Stimulated activated CD8-positive, alpha-beta memory T cell treated with anti-CD3 and anti-CD28 coated beads, Interleukin-4, amount 100 ng/mL, for 24 hours (primary cell): Measurements from ENCODE around the gene OR6J1.
"Not testable (repeated sequence)": the region's sequence is repeated elsewhere in the genome, so short reads cannot be mapped to it uniquely, and the experiment has no call there.

Source experiments
- DNase-seq: peaks from one replicate; pipeline ENCODE4 v3.0.0-alpha.2; 2020; ENCODE audit warnings: low read depth

OR6J1 gene

DNA sequence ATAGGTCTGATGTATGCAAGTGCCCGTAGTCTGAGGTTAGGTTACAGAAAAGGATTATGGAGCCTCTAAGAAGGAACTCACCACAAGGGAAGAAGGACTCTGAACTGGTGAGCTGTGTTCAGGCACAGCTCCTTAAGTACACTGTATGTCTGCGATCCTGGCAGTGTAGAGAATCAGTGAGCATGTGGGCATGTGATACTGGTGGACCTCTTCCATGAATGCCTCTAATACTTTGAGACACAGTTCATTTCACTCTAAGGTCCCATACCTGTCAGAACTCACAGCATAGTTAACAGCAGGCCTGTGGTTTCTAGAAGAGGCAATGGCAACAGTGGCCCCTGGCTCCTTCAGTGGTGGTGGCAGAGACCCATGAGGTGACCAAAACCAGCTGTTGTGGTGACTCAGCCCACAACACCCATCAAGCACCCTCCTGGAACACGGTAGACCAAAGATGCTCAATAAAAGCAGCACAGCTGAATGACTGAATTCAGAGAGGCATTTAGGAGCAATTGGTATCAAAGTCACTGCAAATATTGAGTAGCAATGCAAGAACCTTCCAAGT, 6.9 kb upstream of the OR6J1 start:
- no peak for DNase-seq

GRCh38 chr14:22650046-22650739, 6.0 kb upstream of the OR6J1 start:
- DNase-seq, result no peak

GRCh38 chr14:22648506-22648905, 4.4 kb upstream of the OR6J1 start:
- no peak for DNase-seq

DNA sequence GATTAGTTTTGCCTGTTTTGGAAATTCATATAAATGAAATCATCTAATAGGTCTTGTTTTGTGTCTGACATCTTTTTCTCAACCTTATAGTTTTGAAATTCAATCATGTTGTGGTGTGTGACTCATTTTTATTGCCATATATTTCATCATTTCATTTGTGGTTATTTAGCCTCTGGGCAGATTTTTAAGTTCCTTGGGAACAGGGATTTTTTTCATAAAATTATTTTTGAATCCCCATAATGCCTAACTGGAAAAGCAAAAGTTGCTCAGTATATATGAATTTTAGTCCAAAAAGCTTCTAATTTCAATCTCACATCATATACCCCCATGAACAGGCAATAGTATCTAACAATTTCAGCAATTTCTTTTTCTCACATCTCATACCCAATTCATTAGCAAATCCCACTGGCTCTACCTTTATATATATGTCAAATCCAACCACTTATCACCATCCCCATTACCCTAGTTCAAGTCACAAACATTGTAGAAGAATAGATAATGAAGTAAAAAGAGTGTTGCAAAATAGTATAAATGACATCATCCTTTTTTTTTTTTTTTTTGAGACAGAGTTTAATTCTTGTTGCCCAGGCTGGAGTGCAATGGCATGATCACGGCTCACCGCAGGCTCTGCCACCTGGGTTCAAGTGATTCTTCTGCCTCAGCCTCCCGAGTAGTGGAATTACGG, 2.6 kb upstream of the OR6J1 start:
- DNase-seq, result no peak

DNA sequence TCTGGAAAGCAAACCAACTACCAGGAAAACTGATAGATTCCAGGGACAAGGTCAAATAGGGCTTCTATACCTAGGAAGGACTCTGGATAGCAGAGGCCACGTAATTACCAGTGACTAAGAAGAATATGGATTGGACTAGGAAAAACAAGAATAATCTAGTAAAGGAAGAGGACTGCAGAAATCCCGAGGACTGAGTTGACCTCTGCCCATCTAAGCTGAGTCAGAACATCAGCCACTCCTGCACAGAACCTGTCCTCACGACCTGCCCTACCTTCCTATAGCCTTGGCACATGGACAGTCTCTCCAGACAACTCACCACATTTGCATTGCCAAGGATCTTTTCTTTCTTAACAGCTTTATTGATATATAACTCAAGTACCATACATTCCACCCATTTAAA, 2.3 kb downstream of the OR6J1 start:
- no peak for DNase-seq

- no peak for DNase-seq
These were observed 4.0 kb downstream of the OR6J1 start for GRCh38 chr14:22640192-22640591.

DNA sequence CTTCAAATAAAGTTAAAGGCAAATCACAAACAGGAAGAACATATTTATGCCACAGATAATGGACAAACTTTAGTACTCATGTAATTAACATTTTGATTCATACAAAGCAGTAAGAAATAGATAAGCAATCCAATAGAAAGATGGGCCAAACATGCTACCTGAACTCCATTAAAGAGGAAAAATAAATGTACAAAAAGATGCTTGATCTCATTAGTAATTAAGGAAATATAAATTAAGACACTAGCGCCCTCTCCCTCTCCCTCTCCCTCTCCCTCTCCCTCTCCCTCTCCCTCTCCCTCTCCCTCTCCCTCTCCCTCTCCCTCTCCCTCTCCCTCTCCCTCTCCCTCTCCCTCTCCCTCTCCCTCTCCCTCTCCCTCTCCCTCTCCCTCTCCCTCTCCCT, 8.2 kb downstream of the OR6J1 start:
- DNase-seq, result not testable (repeated sequence)

GRCh38 chr14:22634233-22634900, 9.8 kb downstream of the OR6J1 start:
- DNase-seq, result no peak

GRCh38 chr14:22630486-22630885, 13.7 kb downstream of the OR6J1 start:
- DNase-seq, result no peak

- DNase-seq, result no peak
These were observed 14.1 kb downstream of the OR6J1 start for GRCh38 chr14:22630066-22630465.

DNA sequence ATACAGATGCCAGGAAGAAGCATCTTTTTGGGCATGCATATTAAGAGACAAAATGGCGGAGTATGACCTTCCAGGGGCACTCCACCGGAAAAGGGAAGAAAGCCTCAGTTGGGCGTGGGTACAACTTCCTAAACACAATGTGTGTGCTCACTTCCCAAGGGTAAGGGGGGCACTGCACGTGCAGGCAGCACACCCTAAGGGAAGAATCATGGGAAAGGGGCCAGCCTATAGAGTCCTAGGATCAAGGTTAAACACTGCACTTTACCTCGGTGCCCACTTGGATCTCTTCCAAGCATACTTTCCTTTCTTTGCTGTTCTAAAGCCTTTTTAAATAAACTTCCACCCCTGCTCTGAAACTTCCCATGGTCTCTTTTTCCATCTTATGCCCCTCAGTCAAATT, 14.8 kb downstream of the OR6J1 start:
- no peak for DNase-seq

DNA sequence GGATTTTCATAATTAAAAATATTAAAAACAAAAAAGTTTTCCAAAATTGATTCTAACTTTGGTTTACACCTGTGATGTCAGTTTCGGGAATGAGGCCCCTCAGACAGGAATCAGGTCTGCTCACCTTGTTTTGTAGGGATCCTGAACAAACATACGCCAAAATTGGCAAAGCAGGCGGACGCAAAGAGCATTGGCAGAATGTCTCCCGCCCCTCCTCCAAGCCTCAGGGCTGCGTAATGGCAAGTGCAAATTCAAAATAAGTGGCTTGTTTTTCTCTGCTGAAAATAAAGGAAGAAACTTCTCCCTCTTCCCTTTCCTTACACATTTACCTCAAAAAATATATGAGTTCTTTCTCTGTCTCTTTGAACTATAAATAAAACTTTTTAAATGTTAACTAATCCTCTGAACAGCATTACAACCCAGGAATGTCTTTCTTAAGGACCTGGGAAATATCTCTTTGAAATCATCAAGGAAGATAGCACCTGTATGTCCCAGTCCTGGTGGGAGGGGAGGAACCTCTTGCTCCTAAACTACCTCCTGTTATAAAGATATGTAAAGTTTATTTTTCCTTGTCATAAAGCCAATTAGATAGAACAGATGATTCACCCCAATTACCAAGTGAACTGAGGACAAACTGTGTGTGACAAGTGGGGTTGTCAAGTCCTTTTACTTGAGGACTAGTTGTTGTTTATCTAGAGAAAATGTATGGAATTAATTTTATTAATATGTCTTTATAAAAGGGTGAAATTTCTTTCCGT, 16.5 kb downstream of the OR6J1 start:
- DNase-seq, result no peak

DNA sequence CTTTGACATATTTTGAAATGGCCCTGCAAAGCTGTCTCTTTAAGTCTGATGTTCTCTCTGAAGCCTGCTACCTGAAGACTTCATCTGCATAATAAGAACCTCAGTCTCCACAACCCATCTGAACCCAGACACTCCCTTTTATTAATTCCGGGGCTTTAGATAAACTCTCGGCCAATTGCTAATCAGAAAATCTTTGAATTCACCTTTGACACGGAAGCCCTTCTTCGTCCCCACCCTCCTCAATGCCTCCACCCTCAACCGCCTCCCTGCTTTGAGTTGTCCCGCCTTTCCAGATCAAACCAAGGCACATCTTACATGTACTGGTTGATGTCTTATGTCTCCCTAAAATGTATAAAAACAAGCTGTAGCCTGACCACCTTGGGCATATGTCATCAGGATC, 17.6 kb downstream of the OR6J1 start:
- no peak for DNase-seq

- no peak for DNase-seq
These were observed 21.1 kb downstream of the OR6J1 start for GRCh38 chr14:22623047-22623446.

GRCh38 chr14:22622255-22622654, 21.9 kb downstream of the OR6J1 start:
- no peak for DNase-seq

- DNase-seq, result not testable (repeated sequence)
These were observed 28.4 kb downstream of the OR6J1 start for GRCh38 chr14:22615765-22616164.

- no peak for DNase-seq
These were observed 29.8 kb downstream of the OR6J1 start for GRCh38 chr14:22614240-22614799.

DNA sequence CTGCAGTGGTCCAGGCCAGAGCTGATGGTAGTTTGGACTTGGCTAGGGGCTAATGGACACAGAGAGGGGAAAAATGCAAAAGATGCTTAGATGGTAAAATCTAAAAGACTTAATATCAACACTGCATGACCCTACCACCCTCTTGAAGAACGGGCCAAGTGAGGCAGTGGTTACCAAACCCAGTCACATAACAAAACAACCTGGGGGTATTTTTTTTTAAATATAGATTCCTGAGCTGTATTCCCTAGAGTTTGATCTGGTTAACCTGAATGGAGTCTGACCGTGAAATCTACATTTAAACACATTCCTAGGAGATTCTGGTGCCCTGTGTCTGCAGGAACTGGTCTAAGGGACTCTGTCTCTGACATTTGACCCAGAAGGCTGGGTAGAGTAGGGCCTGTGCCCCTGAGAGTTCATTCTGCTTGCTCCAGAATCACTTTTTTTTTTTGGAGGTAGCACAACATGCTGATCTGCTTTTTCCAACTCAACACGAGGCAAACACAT, 30.4 kb downstream of the OR6J1 start:
- no peak for DNase-seq

DNA sequence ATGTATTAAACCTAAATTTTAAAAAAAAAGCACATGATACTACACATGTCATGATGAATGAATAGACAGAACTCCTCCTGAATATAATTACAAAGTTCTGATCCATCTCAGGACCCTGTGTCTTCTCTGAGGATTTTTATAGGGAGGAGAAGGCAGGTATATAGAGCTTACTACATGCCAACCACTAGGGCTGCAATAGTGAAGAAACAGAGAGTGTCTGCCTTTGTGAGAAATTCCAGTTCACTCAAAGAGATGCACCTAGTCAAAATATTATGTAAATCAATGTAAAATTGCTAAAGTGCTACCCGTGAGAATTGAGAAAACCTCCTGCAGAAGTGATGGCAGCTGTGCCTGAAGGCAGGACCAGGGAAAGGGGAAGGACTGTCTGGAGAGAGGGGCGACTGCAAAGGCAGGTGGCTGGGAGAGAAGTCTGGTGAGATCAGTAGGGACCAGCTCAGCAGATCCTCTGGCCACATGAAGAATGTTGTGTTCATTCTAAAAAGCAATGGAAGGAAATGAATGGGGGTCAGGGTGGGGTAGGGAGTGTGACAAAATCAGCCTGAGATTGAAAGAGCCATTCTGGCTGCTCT, 31.0 kb downstream of the OR6J1 start:
- DNase-seq, result no peak

GRCh38 chr14:22610931-22611330, 33.2 kb downstream of the OR6J1 start:
- no peak for DNase-seq

GRCh38 chr14:22607291-22607690, 36.9 kb downstream of the OR6J1 start:
- DNase-seq, result no peak
